Cardiac muscle cell (in vitro differentiated cells and primary cell): Measurements from ENCODE around the gene KSR1. TPM values are rescaled to one million over a fixed set of nuclear protein-coding genes. Genes with fewer than 3 reads are reported as not detected.

ENCODE experiments used
- DNase-seq, 2 donors: peaks; one replicate each; pipeline versions ENCODE4 v3.0.0 to v3.0.0-alpha.2; 2010 to 2017; ENCODE audit warnings: low read depth in 1 of 2, low spot score in 1 of 2
- H3K27ac ChIP-seq: fragments of 200-600 bp; sonication (generic); 2 replicates; pipeline ENCODE4 v1.5.1; 2016
- H3K27me3 ChIP-seq: fragments of 200-600 bp; sonication (generic); 2 replicates; pipeline ENCODE4 v1.6.0; 2016; ENCODE audit warnings: control low read depth
- H3K36me3 ChIP-seq: fragments of 200-600 bp; sonication (generic); 2 replicates; pipeline ENCODE4 v1.5.1; 2016; ENCODE audit warnings: control low read depth
- H3K4me1 ChIP-seq: fragments of 200-600 bp; sonication (generic); 2 replicates; pipeline ENCODE4 v1.8.1; 2017; ENCODE audit warnings: low read depth, mild to moderate bottlenecking, mixed run types
- H3K4me3 ChIP-seq: fragments of 200-600 bp; sonication (generic); 2 replicates; pipeline ENCODE4 v1.5.1; 2016; ENCODE audit warnings: mild to moderate bottlenecking
- H3K9me3 ChIP-seq: fragments of 200-600 bp; sonication (generic); 2 replicates; pipeline ENCODE4 v1.5.1; 2017; ENCODE audit warnings: low read depth, mild to moderate bottlenecking, control low read depth
- polyA plus RNA-seq: library from polyadenylated mRNA; unstranded; fragments of >200 nt; fragmentation: Nextera tagmentation; extraction: Ambion mirVana; gene quantifications from 2 replicates; pipeline ENCODE4 v1.2.1, GENCODE V29; 2016
- total RNA-seq: library from RNA; depleted of rRNA; stranded (reverse); fragments of >200 nt; gene quantifications from 2 replicates; pipeline ENCODE4 v1.2.3, GENCODE V29; 2016
- TF ChIP-seq, protein P1 (sequence below): IDR thresholded peaks from 2 replicates; pipeline ENCODE4 v1.5.1; 2012; ENCODE audit warnings: low read depth, mild to moderate bottlenecking, low read length

The KSR1 gene
- total and polyA plus RNA-seq, 2 experiments from 2014 or later: 15.7 to 29.0 TPM

GRCh38 chr17:27536781-27537180 lies 80.5 kb downstream of the KSR1 start:
- H3K27ac ChIP-seq: no peak overlapping the region
- H3K4me1 ChIP-seq: peaks cover 9% of the 10 kb centered on the region
- H3K9me3 ChIP-seq: no peaks in the 10 kb centered on the region
- H3K4me3 ChIP-seq: no peak overlapping the region
- H3K36me3 ChIP-seq: no peaks in the 10 kb centered on the region
- H3K27me3 ChIP-seq: no peaks in the 10 kb centered on the region
- TF ChIP-seq, protein P1, sequence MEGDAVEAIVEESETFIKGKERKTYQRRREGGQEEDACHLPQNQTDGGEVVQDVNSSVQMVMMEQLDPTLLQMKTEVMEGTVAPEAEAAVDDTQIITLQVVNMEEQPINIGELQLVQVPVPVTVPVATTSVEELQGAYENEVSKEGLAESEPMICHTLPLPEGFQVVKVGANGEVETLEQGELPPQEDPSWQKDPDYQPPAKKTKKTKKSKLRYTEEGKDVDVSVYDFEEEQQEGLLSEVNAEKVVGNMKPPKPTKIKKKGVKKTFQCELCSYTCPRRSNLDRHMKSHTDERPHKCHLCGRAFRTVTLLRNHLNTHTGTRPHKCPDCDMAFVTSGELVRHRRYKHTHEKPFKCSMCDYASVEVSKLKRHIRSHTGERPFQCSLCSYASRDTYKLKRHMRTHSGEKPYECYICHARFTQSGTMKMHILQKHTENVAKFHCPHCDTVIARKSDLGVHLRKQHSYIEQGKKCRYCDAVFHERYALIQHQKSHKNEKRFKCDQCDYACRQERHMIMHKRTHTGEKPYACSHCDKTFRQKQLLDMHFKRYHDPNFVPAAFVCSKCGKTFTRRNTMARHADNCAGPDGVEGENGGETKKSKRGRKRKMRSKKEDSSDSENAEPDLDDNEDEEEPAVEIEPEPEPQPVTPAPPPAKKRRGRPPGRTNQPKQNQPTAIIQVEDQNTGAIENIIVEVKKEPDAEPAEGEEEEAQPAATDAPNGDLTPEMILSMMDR: no peak
- DNase-seq: no peak

DNA sequence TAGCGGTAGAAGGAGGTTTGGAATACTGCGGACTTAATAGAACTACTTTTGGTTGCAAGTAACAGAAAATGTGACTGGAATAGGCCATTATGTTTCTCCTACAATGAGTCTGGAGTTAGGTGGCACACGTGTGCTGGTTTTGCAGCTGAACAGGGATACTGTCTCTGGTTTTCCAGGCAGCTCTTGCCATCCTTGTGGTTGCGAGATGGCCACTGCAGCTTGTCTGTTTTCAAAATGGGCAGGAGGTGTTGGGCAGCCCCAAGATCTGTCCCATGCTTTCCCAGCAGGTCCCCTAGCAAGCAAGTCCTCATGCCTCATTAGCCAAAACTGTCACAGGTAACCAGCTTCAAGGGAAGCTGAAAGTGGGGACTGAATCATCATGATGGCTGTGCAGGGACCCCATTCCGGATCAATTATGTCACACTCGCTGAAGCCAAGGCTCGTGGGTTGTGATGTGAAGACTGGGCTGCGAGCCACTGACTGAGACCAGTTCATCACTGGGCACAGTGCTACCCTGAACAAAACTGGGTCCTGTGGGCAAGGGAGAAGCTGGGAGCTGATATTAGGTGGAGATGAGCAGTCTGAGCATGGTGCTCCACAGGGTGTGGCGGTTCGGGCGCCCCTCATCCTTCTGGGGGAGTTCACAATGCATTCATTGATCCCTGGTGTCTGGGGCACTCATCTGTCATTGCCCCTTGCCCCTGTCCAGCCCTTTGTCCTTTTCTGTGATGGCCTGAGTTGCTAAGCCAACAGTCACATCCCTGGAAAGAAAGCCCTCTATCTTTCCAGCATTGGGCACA lies 82.1 kb downstream of the KSR1 start:
- peaks cover 9% of the 10 kb centered on the region for H3K4me1 ChIP-seq
- no peak overlapping the region for H3K4me3 ChIP-seq
- no peaks in the 10 kb centered on the region for H3K9me3 ChIP-seq
- no peaks in the 10 kb centered on the region for H3K27me3 ChIP-seq
- DNase-seq: no peak
- H3K27ac ChIP-seq: no peak overlapping the region
- TF ChIP-seq, protein P1: no peak
- no peaks in the 10 kb centered on the region for H3K36me3 ChIP-seq

- Histone ChIP-seq H3K9me3 (no peaks in the 10 kb centered on the region), H3K4me3 (no peak overlapping the region), H3K4me1 (peaks cover 9% of the 10 kb centered on the region), H3K36me3 (no peaks in the 10 kb centered on the region), H3K27me3 (no peaks in the 10 kb centered on the region), H3K27ac (no peak overlapping the region)
- DNase-seq: no peak
- TF ChIP-seq, protein P1: no peak
Measured at GRCh38 chr17:27539152-27539551, 82.9 kb downstream of the KSR1 start.

DNA sequence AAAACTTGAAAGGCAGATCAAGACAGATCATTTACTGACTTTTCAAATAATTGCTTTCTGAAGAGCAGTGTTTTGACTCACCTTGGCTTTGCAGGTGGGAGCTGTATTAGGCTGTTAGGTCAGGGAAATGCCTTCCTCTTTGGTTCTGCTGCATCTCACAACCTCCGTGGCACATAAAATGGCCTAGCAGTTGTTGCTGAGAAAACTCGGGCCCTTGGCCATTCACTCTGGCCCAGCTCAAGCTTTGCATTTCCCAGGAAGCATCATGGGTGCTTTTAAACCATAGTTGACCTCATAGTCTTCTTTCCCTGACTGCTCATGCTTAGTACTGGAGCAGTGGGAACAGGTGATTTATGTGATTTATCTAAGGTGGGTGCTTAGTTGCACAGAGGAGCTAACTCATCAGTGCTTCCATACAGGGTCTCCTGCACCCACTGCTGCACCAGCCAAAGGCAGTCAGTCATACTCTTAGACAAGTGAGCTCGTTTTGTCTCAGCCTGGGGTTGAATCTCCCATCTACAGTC lies 83.6 kb downstream of the KSR1 start:
- DNase-seq: no peak
- TF ChIP-seq, protein P1: no peak
- H3K27me3 ChIP-seq: no peaks in the 10 kb centered on the region
- no peaks in the 10 kb centered on the region for H3K36me3 ChIP-seq
- no peak overlapping the region for H3K27ac ChIP-seq
- H3K4me3 ChIP-seq: no peak overlapping the region
- H3K4me1 ChIP-seq: peaks cover 6% of the 10 kb centered on the region
- no peaks in the 10 kb centered on the region for H3K9me3 ChIP-seq

DNA sequence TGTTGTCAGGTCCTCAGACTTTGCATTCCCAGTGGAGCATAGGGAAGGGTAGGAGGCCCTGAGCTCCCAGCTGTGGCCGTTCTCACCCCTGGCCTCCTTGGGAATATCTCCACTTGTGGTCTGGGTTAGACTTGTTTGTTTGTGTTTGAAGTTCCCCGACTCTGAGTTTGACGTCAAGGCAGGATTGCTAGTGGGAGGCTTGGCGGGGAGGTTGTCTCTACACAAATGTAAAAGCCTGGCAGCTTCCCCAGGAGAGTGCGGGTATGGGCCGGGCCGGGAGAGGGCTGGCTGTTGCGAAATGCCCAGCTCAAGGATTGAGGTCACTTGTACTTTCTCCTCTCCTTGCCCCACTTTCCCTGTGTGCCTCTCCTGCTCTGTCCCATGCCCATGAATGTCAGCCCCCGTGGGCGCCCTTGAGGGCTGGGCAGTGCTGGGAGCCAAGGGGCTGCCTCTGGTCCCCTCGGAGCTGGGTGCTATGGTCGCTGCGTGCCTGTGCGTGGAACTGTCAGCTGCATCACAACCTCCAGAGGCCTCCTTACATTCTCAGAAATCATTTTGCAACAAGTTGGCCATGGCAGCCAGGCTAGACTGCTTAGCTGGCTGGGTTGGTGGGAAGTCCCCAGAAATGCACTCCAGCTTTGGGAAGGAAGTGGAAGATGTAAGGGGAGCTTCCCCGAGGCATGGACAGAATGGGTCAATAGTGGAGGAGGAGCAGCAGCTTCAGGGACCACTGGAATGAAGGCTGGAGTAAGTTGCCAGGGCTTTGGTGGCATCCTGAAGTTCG lies 84.3 kb downstream of the KSR1 start:
- H3K36me3 ChIP-seq: no peaks in the 10 kb centered on the region
- H3K9me3 ChIP-seq: no peaks in the 10 kb centered on the region
- DNase-seq: peak in 1 of 2 donors; percentile 100
- H3K27ac ChIP-seq: no peak overlapping the region
- peaks cover 2% of the 10 kb centered on the region for H3K4me1 ChIP-seq
- TF ChIP-seq, protein P1: no peak
- no peak overlapping the region for H3K4me3 ChIP-seq
- H3K27me3 ChIP-seq: no peaks in the 10 kb centered on the region
